ENCODE measurements around the gene PRKN. TPM values are rescaled to one million over a fixed set of nuclear protein-coding genes. Genes with fewer than 3 reads are reported as not detected.

PRKN gene
- total and polyA plus RNA-seq, 2 donors (not counting 3 experiments of a cell fraction or from before 2014, with no cell fraction given): 0.06 TPM; not detected in 1

DNA sequence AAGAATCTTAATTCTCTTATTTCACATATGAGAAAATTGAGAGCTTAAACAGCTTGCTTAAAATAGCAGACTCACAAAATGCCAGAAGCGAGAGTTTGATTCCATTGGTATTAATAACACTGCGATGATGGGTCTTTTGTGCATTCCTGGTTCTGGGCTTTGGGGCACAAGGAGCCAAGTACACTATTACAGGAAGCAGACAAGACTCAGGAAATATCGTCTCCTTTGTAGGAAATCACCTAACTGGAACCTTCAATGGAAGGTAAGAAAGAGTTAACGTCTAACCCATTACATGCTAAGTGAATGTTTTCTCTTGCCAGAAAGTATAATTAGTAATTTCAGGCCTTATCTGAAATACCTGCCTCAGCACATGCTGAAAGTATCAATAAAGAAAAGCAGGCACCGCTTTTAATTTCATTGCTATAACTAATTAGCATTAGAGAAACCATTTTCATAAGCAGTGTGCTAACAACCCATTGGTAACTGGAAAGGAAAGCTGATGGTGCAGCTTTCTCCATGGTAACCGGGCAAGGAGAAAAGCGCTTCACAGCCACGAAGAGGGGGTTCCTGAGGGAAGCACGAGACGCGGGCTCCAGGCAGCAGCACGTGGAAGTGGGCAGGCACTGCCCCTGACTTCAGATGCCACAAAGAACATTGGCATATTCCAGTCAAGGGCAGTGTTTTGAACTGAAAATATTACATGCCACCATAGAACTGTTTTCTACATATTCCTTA is 1247.0 kb downstream of the PRKN start:
- no peaks in the 10 kb centered on the region for H4K20me1 ChIP-seq (replicated peaks; ENCODE audit: control insufficient read depth, extremely low read depth, insufficient read depth, low read length)
- no peak overlapping the region for H3K4me3 ChIP-seq (replicated peaks in 1 of 3; ENCODE audit: insufficient read depth in 1 of 3, low read depth in 1 of 3, low read length in 3 of 3)
- BruUV-seq (replicated peaks): no TSS peak
- no peaks in the 10 kb centered on the region for H3K27me3 ChIP-seq (ENCODE audit: control insufficient read depth in 2 of 2, insufficient read depth in 2 of 2, low read length in 2 of 2)
- no peaks in the 10 kb centered on the region for H3K9me1 ChIP-seq (replicated peaks; ENCODE audit: control insufficient read depth, extremely low read depth, insufficient read depth, low read length)
- no peak overlapping the region for H3K9ac ChIP-seq (replicated peaks; ENCODE audit: extremely low read depth, insufficient read depth, low read length)
- H2AFZ ChIP-seq (ENCODE audit: low read depth, low read length): no peak overlapping the region
- H3K79me2 ChIP-seq (ENCODE audit: control insufficient read depth, insufficient read depth, low read length): no peaks in the 10 kb centered on the region
- no peaks in the 10 kb centered on the region for H3K36me3 ChIP-seq (ENCODE audit: control insufficient read depth in 2 of 2, extremely low read depth in 1 of 2, insufficient read depth in 2 of 2, low read length in 2 of 2)
- DNase-seq (ENCODE audit: low read depth, low spot score) (no peak), FAIRE-seq (no peak)
- H3K27ac ChIP-seq (ENCODE audit: insufficient read depth, low read depth, low read length): no peak overlapping the region
- ChIA-PET CTCF (no interaction called here), POLR2A (no interaction called here)
- dilution Hi-C loops (cut with MboI; ENCODE audit: extremely low pct_ligation_motif_present, low sequenced_read_pairs) (no loop called here), intact Hi-C loops (cut with micrococcal nuclease) (no loop called here)
- TF ChIP-seq FOS (IDR thresholded peaks at IDR 0.05; ENCODE audit: borderline replicate concordance, insufficient read depth, low read length) (no peak), MYC (IDR thresholded peaks at IDR 0.05; ENCODE audit: low read depth, low read length) (no peak), EZH2 (IDR thresholded peaks at IDR 0.05; ENCODE audit: borderline replicate concordance, low read depth, low read length, severe bottlenecking) (no peak), GATA2 (IDR thresholded peaks at IDR 0.05; ENCODE audit: insufficient read depth, insufficient read length, low read depth, low read length) (no peak)
- no peaks in the 10 kb centered on the region for H3K9me3 ChIP-seq (replicated peaks; ENCODE audit: control insufficient read depth, insufficient read depth, low read length)
- H3K4me2 ChIP-seq (ENCODE audit: insufficient read depth, low read length): no peak overlapping the region
- no peaks in the 10 kb centered on the region for H3K4me1 ChIP-seq (ENCODE audit: control insufficient read depth, extremely low read depth, insufficient read depth, low read length)

DNA sequence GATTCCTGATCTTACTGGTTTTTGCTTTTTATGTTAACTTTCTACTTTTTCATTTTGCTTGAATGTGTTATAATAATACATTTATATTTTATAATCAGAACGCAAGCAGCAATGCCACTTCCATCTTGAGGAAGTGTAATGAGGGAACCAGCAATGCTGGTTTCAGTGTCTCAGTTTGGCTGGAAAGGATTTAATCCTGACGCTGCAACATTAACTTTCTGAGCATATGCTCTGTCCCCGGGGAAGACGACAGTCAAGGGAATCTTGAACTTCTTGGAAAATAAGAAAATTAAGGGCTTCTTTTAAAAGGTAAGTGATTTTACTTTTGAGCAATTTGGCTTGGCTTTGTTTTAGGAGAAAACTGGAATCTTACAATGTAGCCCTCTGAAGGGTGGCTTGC is 1248.2 kb downstream of the PRKN start:
- FAIRE-seq (no peak), DNase-seq (ENCODE audit: low read depth, low spot score) (no peak)
- dilution Hi-C loops (cut with MboI; ENCODE audit: extremely low pct_ligation_motif_present, low sequenced_read_pairs) (no loop called here), intact Hi-C loops (cut with micrococcal nuclease) (no loop called here)
- Histone ChIP-seq H2AFZ (ENCODE audit: low read depth, low read length) (no peak overlapping the region), H3K9me3 (replicated peaks; ENCODE audit: control insufficient read depth, insufficient read depth, low read length) (no peaks in the 10 kb centered on the region), H4K20me1 (replicated peaks; ENCODE audit: control insufficient read depth, extremely low read depth, insufficient read depth, low read length) (no peaks in the 10 kb centered on the region), H3K4me1 (ENCODE audit: control insufficient read depth, extremely low read depth, insufficient read depth, low read length) (no peaks in the 10 kb centered on the region), H3K9me1 (replicated peaks; ENCODE audit: control insufficient read depth, extremely low read depth, insufficient read depth, low read length) (no peaks in the 10 kb centered on the region), H3K4me2 (ENCODE audit: insufficient read depth, low read length) (no peak overlapping the region), H3K9ac (replicated peaks; ENCODE audit: extremely low read depth, insufficient read depth, low read length) (no peak overlapping the region), H3K27me3 (ENCODE audit: control insufficient read depth in 2 of 2, insufficient read depth in 2 of 2, low read length in 2 of 2) (no peaks in the 10 kb centered on the region), H3K4me3 (replicated peaks in 1 of 3; ENCODE audit: insufficient read depth in 1 of 3, low read depth in 1 of 3, low read length in 3 of 3) (no peak overlapping the region), H3K36me3 (ENCODE audit: control insufficient read depth in 2 of 2, extremely low read depth in 1 of 2, insufficient read depth in 2 of 2, low read length in 2 of 2) (no peaks in the 10 kb centered on the region), H3K27ac (ENCODE audit: insufficient read depth, low read depth, low read length) (no peak overlapping the region), H3K79me2 (ENCODE audit: control insufficient read depth, insufficient read depth, low read length) (no peaks in the 10 kb centered on the region)
- BruUV-seq (replicated peaks): no TSS peak
- CTCF ChIA-PET: no interaction called here
- TF ChIP-seq, protein P1, sequence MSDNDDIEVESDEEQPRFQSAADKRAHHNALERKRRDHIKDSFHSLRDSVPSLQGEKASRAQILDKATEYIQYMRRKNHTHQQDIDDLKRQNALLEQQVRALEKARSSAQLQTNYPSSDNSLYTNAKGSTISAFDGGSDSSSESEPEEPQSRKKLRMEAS (IDR thresholded peaks at IDR 0.05; ENCODE audit: insufficient read depth, insufficient read length): no peak
- TF ChIP-seq POLR2AphosphoS5 (IDR thresholded peaks at IDR 0.05; ENCODE audit: insufficient read depth, low read depth, low read length) (no peak), JUN (IDR thresholded peaks at IDR 0.05; ENCODE audit: borderline replicate concordance, insufficient read depth, insufficient read length, low read depth) (no peak), POLR2A (IDR thresholded peaks at IDR 0.05; ENCODE audit: low read depth, low read length) (no peak), MYC (IDR thresholded peaks at IDR 0.05; ENCODE audit: low read depth, low read length) (no peak), FOS (IDR thresholded peaks at IDR 0.05; ENCODE audit: borderline replicate concordance, insufficient read depth, low read length) (no peak), EZH2 (IDR thresholded peaks at IDR 0.05; ENCODE audit: borderline replicate concordance, low read depth, low read length, severe bottlenecking) (no peak), GATA2 (IDR thresholded peaks at IDR 0.05; ENCODE audit: insufficient read depth, insufficient read length, low read depth, low read length) (no peak)
- TF ChIP-seq, protein P2, sequence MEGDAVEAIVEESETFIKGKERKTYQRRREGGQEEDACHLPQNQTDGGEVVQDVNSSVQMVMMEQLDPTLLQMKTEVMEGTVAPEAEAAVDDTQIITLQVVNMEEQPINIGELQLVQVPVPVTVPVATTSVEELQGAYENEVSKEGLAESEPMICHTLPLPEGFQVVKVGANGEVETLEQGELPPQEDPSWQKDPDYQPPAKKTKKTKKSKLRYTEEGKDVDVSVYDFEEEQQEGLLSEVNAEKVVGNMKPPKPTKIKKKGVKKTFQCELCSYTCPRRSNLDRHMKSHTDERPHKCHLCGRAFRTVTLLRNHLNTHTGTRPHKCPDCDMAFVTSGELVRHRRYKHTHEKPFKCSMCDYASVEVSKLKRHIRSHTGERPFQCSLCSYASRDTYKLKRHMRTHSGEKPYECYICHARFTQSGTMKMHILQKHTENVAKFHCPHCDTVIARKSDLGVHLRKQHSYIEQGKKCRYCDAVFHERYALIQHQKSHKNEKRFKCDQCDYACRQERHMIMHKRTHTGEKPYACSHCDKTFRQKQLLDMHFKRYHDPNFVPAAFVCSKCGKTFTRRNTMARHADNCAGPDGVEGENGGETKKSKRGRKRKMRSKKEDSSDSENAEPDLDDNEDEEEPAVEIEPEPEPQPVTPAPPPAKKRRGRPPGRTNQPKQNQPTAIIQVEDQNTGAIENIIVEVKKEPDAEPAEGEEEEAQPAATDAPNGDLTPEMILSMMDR (IDR thresholded peaks at IDR 0.05; ENCODE audit: extremely low read depth in 1 of 2, insufficient read depth in 1 of 2, low read depth in 1 of 2, low read length in 2 of 2): no peak
- POLR2A ChIA-PET: no interaction called here

Measured in endothelial cell of umbilical vein (primary cell).